OCI-LY7 (cell line): ENCODE data around the gene MARK4. TPM values are rescaled to one million over a fixed set of nuclear protein-coding genes. Genes with fewer than 3 reads are reported as not detected.

Source experiments
- BruUV-seq: library from RNA; stranded (reverse); fragments of 400-500 nt; replicated peaks from 2 replicates; lab custom pipeline; 2021; lab: Mats Ljungman, UMichigan
- CTCF ChIA-PET: fragments of 300-600 bp; sonication (Branson Sonifier 250); formaldehyde crosslinking; loops from one replicate; lab custom pipeline; 2022; ENCODE audit warnings: antibody characterized with exemption; ENCODE audit not compliant: unreplicated experiment; lab: Charles Lee
- POLR2A ChIA-PET: fragments of 300-600 bp; sonication (Branson Sonifier 250); formaldehyde crosslinking; loops from one replicate; lab custom pipeline; 2022; ENCODE audit warnings: antibody characterized with exemption; lab: Charles Lee
- DNase-seq: peaks from one replicate; pipeline ENCODE4 v3.0.0-alpha.2; 2015; ENCODE audit warnings: low spot score
- H2AFZ ChIP-seq: fragments of 200-600 bp; sonication (generic), shearing (Covaris generic); 2 replicates; pipeline ENCODE4 v1.6.1; 2014; ENCODE audit warnings: mild to moderate bottlenecking, antibody characterized with exemption, low read length, moderate library complexity
- H3K27ac ChIP-seq: fragments of 200-600 bp; sonication (generic); 2 replicates; pipeline ENCODE4 v1.5.1; 2014; ENCODE audit warnings: mixed run types, low read depth, mild to moderate bottlenecking, moderate library complexity, low read length, inconsistent platforms; ENCODE audit not compliant: poor library complexity, severe bottlenecking
- H3K36me3 ChIP-seq: fragments of 200-600 bp; sonication (generic); 2 replicates; pipeline ENCODE4 v1.6.1; 2014; ENCODE audit warnings: mild to moderate bottlenecking, antibody characterized with exemption, low read length, moderate library complexity, mixed read lengths; ENCODE audit not compliant: insufficient read depth
- H3K4me1 ChIP-seq: fragments of 200-600 bp; sonication (generic); 2 replicates; pipeline ENCODE4 v1.5.1; 2014; ENCODE audit warnings: mild to moderate bottlenecking, low read length; ENCODE audit not compliant: insufficient read depth, poor library complexity, severe bottlenecking
- H3K4me2 ChIP-seq: fragments of 200-600 bp; sonication (generic); 2 replicates; pipeline ENCODE4 v1.6.1; 2014; ENCODE audit warnings: mild to moderate bottlenecking, low read length
- H3K4me3 ChIP-seq: fragments of 200-600 bp; sonication (generic); 2 replicates; pipeline ENCODE4 v1.5.1; 2014; ENCODE audit warnings: mild to moderate bottlenecking, low read depth, low read length; ENCODE audit not compliant: poor library complexity, severe bottlenecking
- H3K79me2 ChIP-seq: fragments of 200-600 bp; sonication (generic); 2 replicates; pipeline ENCODE4 v1.6.1; 2016; ENCODE audit warnings: low read depth, mild to moderate bottlenecking, low read length, moderate library complexity, mixed read lengths; ENCODE audit not compliant: insufficient read depth
- H3K9me2 ChIP-seq: fragments of 200-600 bp; sonication (generic); 2 replicates; pipeline ENCODE4 v1.6.1; 2016; ENCODE audit warnings: mild to moderate bottlenecking, low read length, mixed read lengths; ENCODE audit not compliant: insufficient read depth
- H3K9me3 ChIP-seq: fragments of 200-600 bp; sonication (generic); 2 replicates; pipeline ENCODE4 v1.6.1; 2014; ENCODE audit warnings: mild to moderate bottlenecking, mixed run types, low read length, mixed read lengths
- H4K20me1 ChIP-seq: fragments of 200-600 bp; sonication (generic); 2 replicates; pipeline ENCODE4 v1.6.1; 2014; ENCODE audit warnings: mild to moderate bottlenecking, antibody characterized with exemption, low read length, moderate library complexity, mixed read lengths; ENCODE audit not compliant: insufficient read depth
- CTCF ChIP-seq: fragments of 200-600 bp; sonication (generic); conservative IDR thresholded peaks from 2 replicates; pipeline ENCODE4 v1.5.1; 2014; ENCODE audit warnings: mild to moderate bottlenecking, antibody characterized with exemption, low read length, moderate library complexity, mixed read lengths
- EZH2phosphoT487 ChIP-seq: fragments of 200-600 bp; sonication (generic); IDR thresholded peaks from 2 replicates; pipeline ENCODE4 v1.6.1; 2018; ENCODE audit warnings: low read depth, borderline replicate concordance, mild to moderate bottlenecking, mixed run types, antibody characterized with exemption, low read length, moderate library complexity, mixed read lengths
- intact Hi-C: fragments of 100-400 bp; cut with micrococcal nuclease; formaldehyde crosslinking; loops from one replicate; pipeline ENCODE4 v1.10.0; 2022; ENCODE audit not compliant: unreplicated experiment
- total RNA-seq, 2 experiments: library from RNA; depleted of rRNA in 1 of 2; stranded (reverse); fragments of >200 nt in 1 of 2; shearing (Covaris generic) in 1 of 2; gene quantifications; 2 replicates each; pipeline ENCODE4 v1.2.3, GENCODE V29; 2014 to 2022

Gene MARK4
- total RNA-seq, 2 experiments from 2014 or later = 14.2 to 24.5 TPM

- Histone ChIP-seq H2AFZ (no peak overlapping the region), H4K20me1 (no peaks in the 10 kb centered on the region), H3K79me2 (no peaks in the 10 kb centered on the region), H3K9me3 (no peaks in the 10 kb centered on the region), H3K4me3 (no peak overlapping the region), H3K27ac (no peak overlapping the region), H3K4me1 (no peaks in the 10 kb centered on the region), H3K36me3 (no peaks in the 10 kb centered on the region), H3K4me2 (no peak overlapping the region), H3K9me2 (no peaks in the 10 kb centered on the region)
- intact Hi-C loops = no loop called here
- TF ChIP-seq CTCF = no peak
- TF ChIP-seq EZH2phosphoT487 = no peak
- ChIA-PET POLR2A (no interaction called here), CTCF (no interaction called here)
- DNase-seq = no peak
- no TSS peak for BruUV-seq
Observed at GRCh38 chr19:45315304-45315703, 64.2 kb downstream of the MARK4 start.

GRCh38 chr19:45320997-45321775, 70.1 kb downstream of the MARK4 start:
- H3K4me2 ChIP-seq = no peak overlapping the region
- intact Hi-C loops = no loop called here
- H3K36me3 ChIP-seq = no peaks in the 10 kb centered on the region
- H3K9me3 ChIP-seq = no peaks in the 10 kb centered on the region
- no peak overlapping the region for H2AFZ ChIP-seq
- TF ChIP-seq EZH2phosphoT487 (no peak), CTCF (no peak)
- no peaks in the 10 kb centered on the region for H3K79me2 ChIP-seq
- DNase-seq = no peak
- no TSS peak for BruUV-seq
- no peaks in the 10 kb centered on the region for H3K9me2 ChIP-seq
- H3K27ac ChIP-seq = no peak overlapping the region
- H3K4me3 ChIP-seq = no peak overlapping the region
- H4K20me1 ChIP-seq = no peaks in the 10 kb centered on the region
- ChIA-PET POLR2A (no interaction called here), CTCF (no interaction called here)
- peaks cover 7% of the 10 kb centered on the region for H3K4me1 ChIP-seq

GRCh38 chr19:45321848-45322247, 70.8 kb downstream of the MARK4 start:
- no peak for DNase-seq
- no peak overlapping the region for H3K4me3 ChIP-seq
- CTCF ChIA-PET = no interaction called here
- H3K9me3 ChIP-seq = no peaks in the 10 kb centered on the region
- H3K79me2 ChIP-seq = no peaks in the 10 kb centered on the region
- no TSS peak for BruUV-seq
- H2AFZ ChIP-seq = no peak overlapping the region
- intact Hi-C loops = no loop called here
- no peaks in the 10 kb centered on the region for H4K20me1 ChIP-seq
- no peak for TF ChIP-seq CTCF
- no peak for TF ChIP-seq EZH2phosphoT487
- no peak overlapping the region for H3K4me2 ChIP-seq
- H3K4me1 ChIP-seq = peaks cover 10% of the 10 kb centered on the region
- POLR2A ChIA-PET = no interaction called here
- H3K27ac ChIP-seq = no peak overlapping the region
- no peaks in the 10 kb centered on the region for H3K9me2 ChIP-seq
- no peaks in the 10 kb centered on the region for H3K36me3 ChIP-seq
